Sigmoid colon (tissue), 4 donors: Measurements from ENCODE around the gene CLEC20A.

Experiments
- CTCF ChIP-seq, 4 experiments: fragments of 450-650 bp in 3 of 4; fragments of 200-600 bp in 1 of 4; IDR thresholded peaks; one replicate each; pipeline ENCODE4 v1.5.1; 2016 to 2019; ENCODE audit warnings: antibody characterized with exemption in 4 of 4, mild to moderate bottlenecking in 3 of 4, moderate library complexity in 2 of 4
- EP300 ChIP-seq, 4 donors: sonication (generic); formaldehyde crosslinking; IDR thresholded peaks; one replicate each; pipeline ENCODE4 v1.6.1; 2017; ENCODE audit warnings: antibody characterized with exemption in 4 of 4

GRCh38 chr1:178472531-178472930 lies 24.2 kb downstream of the CLEC20A start:
- TF ChIP-seq CTCF (IDR thresholded peaks at IDR 0.05): no peak
- no peak for TF ChIP-seq EP300 (IDR thresholded peaks at IDR 0.05)
